WI38 (cell line): Measurements from ENCODE around the gene SNTG2.

ENCODE experiments used
- H3K4me3 ChIP-seq: 2 replicates; pipeline ENCODE4 v1.5.1; 2011; ENCODE audit warnings: low read depth, mild to moderate bottlenecking, control low read depth, low read length
- TF ChIP-seq, protein P1 (sequence below): IDR thresholded peaks from 2 replicates; pipeline ENCODE4 v1.5.1; 2012; ENCODE audit warnings: low read depth, mild to moderate bottlenecking, control low read depth, low read length

The SNTG2 gene

GRCh38 chr2:1020206-1020605 lies 69.6 kb downstream of the SNTG2 start:
- H3K4me3 ChIP-seq: no peak overlapping the region
- TF ChIP-seq, protein P1, sequence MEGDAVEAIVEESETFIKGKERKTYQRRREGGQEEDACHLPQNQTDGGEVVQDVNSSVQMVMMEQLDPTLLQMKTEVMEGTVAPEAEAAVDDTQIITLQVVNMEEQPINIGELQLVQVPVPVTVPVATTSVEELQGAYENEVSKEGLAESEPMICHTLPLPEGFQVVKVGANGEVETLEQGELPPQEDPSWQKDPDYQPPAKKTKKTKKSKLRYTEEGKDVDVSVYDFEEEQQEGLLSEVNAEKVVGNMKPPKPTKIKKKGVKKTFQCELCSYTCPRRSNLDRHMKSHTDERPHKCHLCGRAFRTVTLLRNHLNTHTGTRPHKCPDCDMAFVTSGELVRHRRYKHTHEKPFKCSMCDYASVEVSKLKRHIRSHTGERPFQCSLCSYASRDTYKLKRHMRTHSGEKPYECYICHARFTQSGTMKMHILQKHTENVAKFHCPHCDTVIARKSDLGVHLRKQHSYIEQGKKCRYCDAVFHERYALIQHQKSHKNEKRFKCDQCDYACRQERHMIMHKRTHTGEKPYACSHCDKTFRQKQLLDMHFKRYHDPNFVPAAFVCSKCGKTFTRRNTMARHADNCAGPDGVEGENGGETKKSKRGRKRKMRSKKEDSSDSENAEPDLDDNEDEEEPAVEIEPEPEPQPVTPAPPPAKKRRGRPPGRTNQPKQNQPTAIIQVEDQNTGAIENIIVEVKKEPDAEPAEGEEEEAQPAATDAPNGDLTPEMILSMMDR: no peak

DNA sequence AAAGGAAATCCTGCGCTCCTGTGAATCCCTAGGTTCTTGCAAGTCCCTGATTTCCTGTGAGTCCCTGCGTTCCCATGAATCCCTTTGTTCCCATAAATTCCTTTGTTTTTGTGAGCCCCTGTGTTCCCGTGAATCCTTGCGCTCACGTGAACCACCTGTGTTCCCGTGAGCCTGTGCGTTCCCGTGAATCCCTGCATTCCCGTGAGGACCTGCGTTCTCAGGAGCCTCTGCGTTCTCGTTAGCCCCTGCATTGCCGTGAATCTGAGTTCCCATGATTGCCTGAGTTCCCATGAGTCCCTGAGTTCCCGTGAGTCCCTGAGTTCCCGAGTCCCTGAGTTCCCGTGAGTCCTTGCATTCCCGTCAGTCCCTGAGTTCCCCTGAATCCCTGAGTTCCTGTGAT lies 71.5 kb downstream of the SNTG2 start:
- H3K4me3 ChIP-seq: no peak overlapping the region
- TF ChIP-seq, protein P1: no peak

DNA sequence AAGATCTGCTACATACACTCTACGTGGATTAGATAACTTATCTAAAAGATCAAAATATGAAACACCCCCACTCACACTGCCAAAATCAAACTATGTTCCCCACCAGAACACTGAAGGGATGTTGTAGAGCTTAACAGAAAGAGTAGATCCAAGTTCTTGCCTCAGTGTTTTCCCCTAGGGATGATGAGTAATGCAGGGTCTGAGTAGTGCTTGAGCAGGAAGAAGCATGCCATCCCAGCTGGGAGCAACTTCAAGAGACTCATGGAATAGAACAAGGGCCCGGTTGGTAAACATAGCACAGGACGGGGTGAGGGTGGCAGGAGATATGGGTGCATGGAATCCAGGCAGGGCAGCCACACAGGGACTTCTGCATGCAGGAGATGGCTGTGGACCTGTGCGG lies 74.3 kb downstream of the SNTG2 start:
- H3K4me3 ChIP-seq: no peak overlapping the region
- TF ChIP-seq, protein P1: no peak

- TF ChIP-seq, protein P1: no peak
Measured at GRCh38 chr2:1026141-1026540, 75.5 kb downstream of the SNTG2 start.

GRCh38 chr2:1028831-1029230 lies 78.2 kb downstream of the SNTG2 start:
- no peak overlapping the region for H3K4me3 ChIP-seq
- TF ChIP-seq, protein P1: no peak

More at GRCh38 chr2:1026141-1026540, 75.5 kb downstream of the SNTG2 start:
- H3K4me3 ChIP-seq: no peak overlapping the region

DNA sequence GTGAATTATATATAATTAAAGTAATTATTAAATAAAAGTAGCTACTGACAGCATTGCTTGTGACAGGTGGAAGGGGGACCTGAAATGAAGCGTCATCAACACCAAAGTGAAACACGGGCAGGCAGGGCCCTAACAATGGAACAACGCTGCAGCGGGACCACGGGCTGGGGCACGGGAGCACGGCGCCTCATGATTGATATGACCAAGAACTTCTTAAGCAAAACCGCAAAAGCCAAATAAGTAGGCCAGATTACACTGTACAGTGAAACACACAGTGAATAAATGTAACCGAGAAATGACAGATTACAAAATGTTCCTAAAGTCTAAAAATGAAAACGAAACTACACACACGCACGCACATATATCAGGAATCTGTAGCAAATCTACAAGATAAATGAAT lies 81.4 kb downstream of the SNTG2 start:
- TF ChIP-seq, protein P1: no peak
- peak overlapping the region; percentile 27 for H3K4me3 ChIP-seq

DNA sequence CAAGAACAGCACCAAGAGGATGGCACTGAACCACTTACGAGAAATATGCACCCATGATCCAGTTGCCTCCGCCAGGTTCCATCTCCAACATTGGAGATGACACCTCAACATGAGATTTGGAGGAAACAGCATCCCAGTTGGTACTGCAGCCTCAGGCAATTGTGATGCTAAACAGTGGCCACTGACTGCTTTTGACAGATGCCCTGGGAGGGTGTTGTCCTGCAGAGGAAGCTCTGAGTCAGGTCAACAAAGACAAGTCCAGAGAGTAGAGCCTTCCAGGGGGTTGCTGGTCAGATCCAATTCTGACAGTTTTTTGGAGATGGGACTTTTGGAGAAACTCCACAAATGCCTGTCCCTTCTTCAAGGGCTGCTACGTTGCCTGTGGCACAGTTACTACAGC lies 82.4 kb downstream of the SNTG2 start:
- H3K4me3 ChIP-seq: no peak overlapping the region
- TF ChIP-seq, protein P1: no peak
